Thyroid gland (tissue), 4 donors: ENCODE measurements around the gene RAP1GAP2.

Source experiments
- POLR2A ChIP-seq, 2 donors: fragments of 450-650 bp; IDR thresholded peaks; one replicate each; pipeline ENCODE4 v1.6.1; 2017; ENCODE audit warnings: antibody characterized with exemption in 2 of 2, mild to moderate bottlenecking in 2 of 2, moderate library complexity in 1 of 2
- TF ChIP-seq, protein P1 (sequence below), 6 experiments: fragments of 200-600 bp in 3 of 6; fragments of 450-650 bp in 3 of 6; sonication (generic) in 3 of 6; IDR thresholded peaks; one replicate each; pipeline ENCODE4 v1.5.1; 2016 to 2019; ENCODE audit warnings: antibody characterized with exemption in 6 of 6, mild to moderate bottlenecking in 2 of 6, inconsistent platforms in 1 of 6, moderate library complexity in 1 of 6

DNA sequence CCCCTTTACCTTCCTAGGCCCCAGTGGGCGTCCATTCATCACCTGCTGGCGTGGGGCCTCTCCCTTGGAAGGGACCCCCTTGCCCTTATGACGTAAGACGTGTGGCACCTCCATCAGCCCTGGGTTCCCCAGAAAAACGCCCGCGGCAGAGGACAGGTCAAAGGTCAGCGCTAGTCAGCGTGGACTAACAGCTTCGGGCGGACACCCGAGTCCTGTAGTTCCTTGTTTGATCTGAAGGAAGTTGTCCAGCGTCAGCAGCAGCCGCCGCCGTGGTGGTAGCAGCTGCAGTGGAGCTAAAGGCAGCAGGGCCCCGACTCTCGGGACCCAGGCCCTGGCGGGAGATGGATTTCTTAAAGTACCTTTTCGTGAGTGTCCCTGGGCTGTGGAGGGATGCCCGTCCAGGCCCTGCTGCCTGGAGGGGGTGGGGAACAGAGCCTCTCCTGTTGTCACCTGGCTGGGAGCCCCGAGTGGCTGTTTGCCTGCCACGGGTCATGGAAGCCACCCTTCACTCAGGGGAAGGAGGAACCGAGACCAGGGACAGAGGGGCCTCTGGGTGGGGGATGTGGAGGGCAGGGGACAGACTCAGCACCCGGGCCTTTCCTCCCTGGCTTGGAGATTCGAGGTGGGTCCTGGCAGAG is 143.6 kb downstream of the RAP1GAP2 start:
- TF ChIP-seq, protein P1, sequence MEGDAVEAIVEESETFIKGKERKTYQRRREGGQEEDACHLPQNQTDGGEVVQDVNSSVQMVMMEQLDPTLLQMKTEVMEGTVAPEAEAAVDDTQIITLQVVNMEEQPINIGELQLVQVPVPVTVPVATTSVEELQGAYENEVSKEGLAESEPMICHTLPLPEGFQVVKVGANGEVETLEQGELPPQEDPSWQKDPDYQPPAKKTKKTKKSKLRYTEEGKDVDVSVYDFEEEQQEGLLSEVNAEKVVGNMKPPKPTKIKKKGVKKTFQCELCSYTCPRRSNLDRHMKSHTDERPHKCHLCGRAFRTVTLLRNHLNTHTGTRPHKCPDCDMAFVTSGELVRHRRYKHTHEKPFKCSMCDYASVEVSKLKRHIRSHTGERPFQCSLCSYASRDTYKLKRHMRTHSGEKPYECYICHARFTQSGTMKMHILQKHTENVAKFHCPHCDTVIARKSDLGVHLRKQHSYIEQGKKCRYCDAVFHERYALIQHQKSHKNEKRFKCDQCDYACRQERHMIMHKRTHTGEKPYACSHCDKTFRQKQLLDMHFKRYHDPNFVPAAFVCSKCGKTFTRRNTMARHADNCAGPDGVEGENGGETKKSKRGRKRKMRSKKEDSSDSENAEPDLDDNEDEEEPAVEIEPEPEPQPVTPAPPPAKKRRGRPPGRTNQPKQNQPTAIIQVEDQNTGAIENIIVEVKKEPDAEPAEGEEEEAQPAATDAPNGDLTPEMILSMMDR (IDR thresholded peaks at IDR 0.05), result no peak
- TF ChIP-seq POLR2A (IDR thresholded peaks at IDR 0.05), result no peak
